PC-3 (cell line): ENCODE results near the gene LGSN. TPM values are rescaled to one million over a fixed set of nuclear protein-coding genes. Genes with fewer than 3 reads are reported as not detected.

Source experiments
- ATAC-seq: fragments of 200-7000 bp; cut with Tn5 transposase; 2 replicates; pipeline ENCODE4 v1.9.1; 2020; ENCODE audit warnings: mild to moderate bottlenecking, moderate library complexity
- BruUV-seq: library from RNA; stranded (reverse); fragments of 400-500 nt; replicated peaks from 2 replicates; lab custom pipeline; 2021; lab: Mats Ljungman, UMichigan
- CTCF ChIA-PET: fragments of 300-600 bp; sonication (Branson Sonifier 250); formaldehyde crosslinking; loops from one replicate; lab custom pipeline; 2022; ENCODE audit warnings: antibody characterized with exemption; lab: Charles Lee
- POLR2A ChIA-PET: fragments of 300-600 bp; sonication (Branson Sonifier 250); formaldehyde crosslinking; loops from one replicate; lab custom pipeline; 2022; ENCODE audit warnings: antibody characterized with exemption; ENCODE audit not compliant: unreplicated experiment; lab: Charles Lee
- DNase-seq: peaks from one replicate; pipeline ENCODE4 v3.0.0-alpha.2; 2015
- H2AFZ ChIP-seq: fragments of 300-600 bp; sonication (generic); 2 replicates; pipeline ENCODE4 v1.6.0; 2016; ENCODE audit warnings: antibody characterized with exemption, low read length
- H3F3A ChIP-seq: fragments of 300-600 bp; sonication (generic); one replicate; pipeline ENCODE4 v1.6.0; 2017; ENCODE audit warnings: antibody characterized with exemption, low read length, control low read depth, mild to moderate bottlenecking; ENCODE audit not compliant: unreplicated experiment
- H3K27ac ChIP-seq: fragments of 300-600 bp; sonication (generic); 2 replicates; pipeline ENCODE4 v1.5.1; 2016; ENCODE audit warnings: mild to moderate bottlenecking, low read length
- H3K27me3 ChIP-seq: fragments of 300-600 bp; sonication (generic); 2 replicates; pipeline ENCODE4 v1.6.1; 2016; ENCODE audit warnings: low read length, mixed read lengths
- H3K36me3 ChIP-seq: fragments of 300-600 bp; sonication (generic); 2 replicates; pipeline ENCODE4 v1.6.1; 2016; ENCODE audit warnings: low read depth, mixed run types, low read length, mixed read lengths
- H3K4me1 ChIP-seq: fragments of 300-600 bp; sonication (generic); 2 replicates; pipeline ENCODE4 v1.5.1; 2016; ENCODE audit warnings: low read length; ENCODE audit not compliant: insufficient read depth
- H3K4me2 ChIP-seq: fragments of 300-600 bp; sonication (generic); 2 replicates; pipeline ENCODE4 v1.6.0; 2016; ENCODE audit warnings: low read length
- H3K4me3 ChIP-seq: fragments of 300-600 bp; sonication (generic); 2 replicates; pipeline ENCODE4 v1.5.1; 2016; ENCODE audit warnings: mild to moderate bottlenecking, low read length, mixed read lengths
- H3K79me2 ChIP-seq: fragments of 300-600 bp; sonication (generic); 2 replicates; pipeline ENCODE4 v1.6.1; 2017; ENCODE audit warnings: low read length, mixed read lengths
- H3K9ac ChIP-seq: fragments of 300-600 bp; sonication (generic); 2 replicates; pipeline ENCODE4 v1.6.0; 2016; ENCODE audit warnings: mild to moderate bottlenecking, low read length
- H3K9me2 ChIP-seq: fragments of 300-600 bp; sonication (generic); replicated peaks from 2 replicates; pipeline ENCODE4 v1.6.1; 2016; ENCODE audit warnings: mixed run types, low read length, mixed read lengths
- H3K9me3 ChIP-seq: fragments of 300-600 bp; sonication (generic); 2 replicates; pipeline ENCODE4 v1.6.1; 2016; ENCODE audit warnings: low read length, mixed read lengths
- H4K20me1 ChIP-seq: fragments of 300-600 bp; sonication (generic); 2 replicates; pipeline ENCODE4 v1.6.1; 2016; ENCODE audit warnings: low read length, mixed read lengths
- CTCF ChIP-seq: fragments of 300-600 bp; sonication (generic); conservative IDR thresholded peaks from 2 replicates; pipeline ENCODE4 v1.5.1; 2017; ENCODE audit warnings: antibody characterized with exemption, low read depth, mild to moderate bottlenecking, low read length
- EZH2 ChIP-seq: fragments of 300-600 bp; sonication (generic); IDR thresholded peaks from one replicate; pipeline ENCODE4 v1.6.1; 2017; ENCODE audit warnings: antibody characterized with exemption, mild to moderate bottlenecking, low read length; ENCODE audit not compliant: unreplicated experiment
- EZH2phosphoT487 ChIP-seq: fragments of 300-600 bp; sonication (generic); IDR thresholded peaks from 2 replicates; pipeline ENCODE4 v1.6.1; 2018; ENCODE audit warnings: mild to moderate bottlenecking, antibody characterized with exemption, low read length, borderline replicate concordance
- intact Hi-C: fragments of 100-400 bp; cut with micrococcal nuclease; formaldehyde crosslinking; loops from 2 replicates; pipeline ENCODE4 v1.9.0; 2023
- total RNA-seq: library from RNA; depleted of rRNA; stranded (reverse); fragments of >200 nt; gene quantifications from 2 replicates; pipeline ENCODE4 v1.2.3, GENCODE V29; 2014

The LGSN gene
- total RNA-seq, 1 experiment from 2014 or later: not detected

GRCh38 chr6:63246581-63246980 is 73.2 kb downstream of the LGSN start:
- Histone ChIP-seq H2AFZ (no peak overlapping the region), H3K79me2 (no peaks in the 10 kb centered on the region), H3K27ac (no peak overlapping the region), H3K9me3 (no peaks in the 10 kb centered on the region), H3F3A (no peaks in the 10 kb centered on the region), H3K9me2 (no peaks in the 10 kb centered on the region), H3K36me3 (no peaks in the 10 kb centered on the region), H3K9ac (no peak overlapping the region), H3K4me3 (no peak overlapping the region), H3K4me2 (no peak overlapping the region), H3K4me1 (no peaks in the 10 kb centered on the region), H3K27me3 (peaks cover 12% of the 10 kb centered on the region; the same call in 1 of the 2 replicates), H4K20me1 (no peaks in the 10 kb centered on the region)
- TF ChIP-seq EZH2phosphoT487 (no peak), CTCF (no peak), EZH2 (no peak)
- intact Hi-C loops: no loop called here
- ChIA-PET POLR2A (no interaction called here), CTCF (no interaction called here)
- no TSS peak for BruUV-seq
- DNase-seq (no peak), ATAC-seq (no peak)

GRCh38 chr6:63245909-63246308 is 73.9 kb downstream of the LGSN start:
- H3K9me2 ChIP-seq: no peaks in the 10 kb centered on the region
- H3K4me1 ChIP-seq: no peaks in the 10 kb centered on the region
- BruUV-seq: no TSS peak
- ChIA-PET POLR2A (no interaction called here), CTCF (no interaction called here)
- no peaks in the 10 kb centered on the region for H3K79me2 ChIP-seq
- H3K27ac ChIP-seq: no peak overlapping the region
- no peak overlapping the region for H2AFZ ChIP-seq
- peak; percentile 35; the same call in 1 of the 2 replicates for ATAC-seq
- intact Hi-C loops: no loop called here
- no peaks in the 10 kb centered on the region for H3F3A ChIP-seq
- no peak for DNase-seq
- H3K9ac ChIP-seq: no peak overlapping the region
- TF ChIP-seq EZH2 (no peak), EZH2phosphoT487 (no peak), CTCF (no peak; the same call in 1 of the 2 replicates)
- no peak overlapping the region for H3K4me3 ChIP-seq
- no peaks in the 10 kb centered on the region for H3K36me3 ChIP-seq
- no peaks in the 10 kb centered on the region for H4K20me1 ChIP-seq
- no peaks in the 10 kb centered on the region for H3K9me3 ChIP-seq
- no peak overlapping the region for H3K4me2 ChIP-seq
- peaks cover 15% of the 10 kb centered on the region; the same call in 1 of the 2 replicates for H3K27me3 ChIP-seq

DNA sequence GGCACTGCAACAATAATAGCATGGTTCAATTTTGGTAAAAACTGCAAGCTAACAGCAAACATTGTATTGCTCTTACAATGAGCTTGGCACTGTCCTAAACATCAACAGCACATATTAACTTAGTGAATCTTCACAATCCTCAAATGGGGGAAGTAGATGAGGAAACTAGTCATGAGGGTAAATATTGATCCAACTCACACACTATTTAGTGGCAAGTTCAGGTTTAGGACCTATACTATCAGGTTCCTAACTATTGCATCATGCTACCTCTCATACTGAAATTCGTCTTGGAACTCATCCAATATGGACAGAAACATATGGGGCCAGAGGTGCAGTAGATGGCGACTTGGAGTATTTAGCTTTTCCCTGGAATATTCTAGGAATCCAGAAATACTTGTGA is 74.4 kb downstream of the LGSN start:
- TF ChIP-seq EZH2phosphoT487 (no peak), CTCF (no peak), EZH2 (no peak)
- peaks cover 16% of the 10 kb centered on the region; the same call in 1 of the 2 replicates for H3K27me3 ChIP-seq
- no peaks in the 10 kb centered on the region for H3K79me2 ChIP-seq
- H3K9ac ChIP-seq: no peak overlapping the region
- no peak overlapping the region for H3K4me3 ChIP-seq
- H3K9me2 ChIP-seq: no peaks in the 10 kb centered on the region
- BruUV-seq: no TSS peak
- no peaks in the 10 kb centered on the region for H3K4me1 ChIP-seq
- H4K20me1 ChIP-seq: no peaks in the 10 kb centered on the region
- intact Hi-C loops: no loop called here
- ATAC-seq: no peak
- H3K9me3 ChIP-seq: no peaks in the 10 kb centered on the region
- H3K27ac ChIP-seq: no peak overlapping the region
- H3K4me2 ChIP-seq: no peak overlapping the region
- CTCF ChIA-PET: no interaction called here
- H3K36me3 ChIP-seq: no peaks in the 10 kb centered on the region
- POLR2A ChIA-PET: no interaction called here
- H2AFZ ChIP-seq: no peak overlapping the region
- DNase-seq: peak; percentile 25
- no peaks in the 10 kb centered on the region for H3F3A ChIP-seq
